ENCODE data around the gene ABCC5.

Gene ABCC5

GRCh38 chr3:183907176-183907575, 110.5 kb downstream of the ABCC5 start:
- Mint-ChIP-seq H3K27ac (no peak overlapping the region), H3K9me3 (no peaks in the 10 kb centered on the region), H3K4me1 (no peaks in the 10 kb centered on the region)

GRCh38 chr3:183906234-183906921, 111.3 kb downstream of the ABCC5 start:
- Mint-ChIP-seq H3K27me3 (ENCODE audit: low read depth) (peaks cover 14% of the 10 kb centered on the region), H3K4me3 (no peak overlapping the region), H3K4me1 (no peaks in the 10 kb centered on the region), H3K9me3 (no peaks in the 10 kb centered on the region), H3K27ac (no peak overlapping the region), H3K36me3 (ENCODE audit: low read depth) (no peaks in the 10 kb centered on the region)
- no peak for TF ChIP-seq CTCF (IDR thresholded peaks at IDR 0.05; ENCODE audit: unreplicated experiment in 3 of 3)

More at GRCh38 chr3:183907176-183907575, 110.5 kb downstream of the ABCC5 start:
- Mint-ChIP-seq H3K36me3 (ENCODE audit: low read depth) (no peaks in the 10 kb centered on the region), H3K4me3 (no peak overlapping the region), H3K27me3 (ENCODE audit: low read depth) (peaks cover 8% of the 10 kb centered on the region)
- no peak for TF ChIP-seq CTCF (IDR thresholded peaks at IDR 0.05; ENCODE audit: unreplicated experiment in 3 of 3)

GRCh38 chr3:183904833-183905780, 112.6 kb downstream of the ABCC5 start:
- Mint-ChIP-seq H3K27ac (no peak overlapping the region), H3K4me3 (no peak overlapping the region)

DNA sequence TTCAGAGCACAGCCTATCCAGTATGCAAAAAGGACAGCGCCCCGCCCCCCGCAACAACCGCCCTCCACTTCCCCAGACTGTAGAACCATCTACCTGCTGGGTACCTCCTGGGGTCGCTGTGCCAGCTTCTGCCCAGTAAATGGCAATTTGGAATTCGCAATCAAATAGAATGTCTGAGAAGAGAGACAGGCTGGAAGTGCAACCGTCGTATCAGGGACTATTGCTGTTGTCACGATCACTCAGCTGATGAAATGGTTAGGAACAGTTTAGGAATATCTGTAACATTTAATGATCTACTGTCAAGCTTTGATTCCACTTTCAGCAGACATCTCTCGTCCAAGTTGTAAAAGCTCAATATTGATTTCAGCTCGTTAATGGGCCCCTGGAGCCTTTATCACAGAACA, 119.7 kb downstream of the ABCC5 start:
- TF ChIP-seq CTCF (IDR thresholded peaks at IDR 0.05; ENCODE audit: unreplicated experiment in 3 of 3), result no peak
- no peak overlapping the region for H3K4me3 Mint-ChIP-seq
- no peaks in the 10 kb centered on the region for H3K36me3 Mint-ChIP-seq (ENCODE audit: low read depth)
- no peak overlapping the region for H3K27ac Mint-ChIP-seq
- no peaks in the 10 kb centered on the region for H3K4me1 Mint-ChIP-seq
- H3K9me3 Mint-ChIP-seq, result no peaks in the 10 kb centered on the region
- peaks cover 35% of the 10 kb centered on the region for H3K27me3 Mint-ChIP-seq (ENCODE audit: low read depth)

More at GRCh38 chr3:183904833-183905780, 112.6 kb downstream of the ABCC5 start:
- Mint-ChIP-seq H3K36me3 (ENCODE audit: low read depth) (no peaks in the 10 kb centered on the region), H3K4me1 (no peaks in the 10 kb centered on the region), H3K9me3 (no peaks in the 10 kb centered on the region), H3K27me3 (ENCODE audit: low read depth) (peaks cover 10% of the 10 kb centered on the region)
- TF ChIP-seq CTCF (IDR thresholded peaks at IDR 0.05; ENCODE audit: unreplicated experiment in 3 of 3), result no peak

DNA sequence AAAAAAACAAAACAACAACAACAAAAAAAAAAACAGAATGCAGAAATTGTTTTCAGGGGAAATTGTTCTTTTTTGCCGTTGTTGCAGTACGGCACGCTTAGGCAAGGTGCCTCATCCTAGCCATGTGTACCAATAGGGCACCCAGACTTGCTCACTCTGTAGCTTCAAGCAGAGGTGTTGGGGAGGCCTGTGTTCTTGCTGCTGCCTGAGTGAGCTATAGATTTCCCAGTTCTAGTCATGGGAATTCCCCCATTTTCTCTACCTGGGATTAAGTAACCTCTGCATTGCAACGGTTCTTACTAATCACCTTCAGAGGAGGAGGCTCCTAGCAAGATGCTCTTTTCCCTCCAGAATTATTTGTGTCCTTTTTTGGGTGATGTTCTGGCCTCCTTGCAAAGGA, 120.1 kb downstream of the ABCC5 start:
- H3K4me3 Mint-ChIP-seq, result no peak overlapping the region

More for the DNA sequence above, 120.1 kb downstream of the ABCC5 start:
- Mint-ChIP-seq H3K27ac (no peak overlapping the region), H3K36me3 (ENCODE audit: low read depth) (no peaks in the 10 kb centered on the region), H3K4me1 (no peaks in the 10 kb centered on the region), H3K27me3 (ENCODE audit: low read depth) (peaks cover 39% of the 10 kb centered on the region), H3K9me3 (no peaks in the 10 kb centered on the region)
- TF ChIP-seq CTCF (IDR thresholded peaks at IDR 0.05; ENCODE audit: unreplicated experiment in 3 of 3), result no peak
